HUES6 (cell line): Measurements from ENCODE around the gene USP22.

ENCODE experiments used
- H3K27ac ChIP-seq: 2 replicates; pipeline ENCODE4 v1.7.0; 2013; ENCODE audit warnings: low read depth, mild to moderate bottlenecking, low read length, inconsistent platforms
- H3K27me3 ChIP-seq: 2 replicates; pipeline ENCODE4 v1.6.1; 2013; ENCODE audit warnings: low read length; ENCODE audit not compliant: control insufficient read depth, insufficient read depth
- H3K36me3 ChIP-seq: 2 replicates; pipeline ENCODE4 v1.6.1; 2013; ENCODE audit warnings: low read length; ENCODE audit not compliant: control insufficient read depth, insufficient read depth
- H3K4me1 ChIP-seq: 2 replicates; pipeline ENCODE4 v1.6.1; 2013; ENCODE audit warnings: low read length; ENCODE audit not compliant: control insufficient read depth, insufficient read depth
- H3K4me3 ChIP-seq: 2 replicates; pipeline ENCODE4 v1.5.1; 2013; ENCODE audit warnings: low read depth, low read length
- H3K9ac ChIP-seq: one replicate; pipeline ENCODE4 v1.6.1; 2013; ENCODE audit warnings: mild to moderate bottlenecking, low read length
- H3K9me3 ChIP-seq: 2 replicates; pipeline ENCODE4 v1.6.1; 2013; ENCODE audit warnings: low read depth, low read length; ENCODE audit not compliant: control insufficient read depth, insufficient read depth

The USP22 gene

DNA sequence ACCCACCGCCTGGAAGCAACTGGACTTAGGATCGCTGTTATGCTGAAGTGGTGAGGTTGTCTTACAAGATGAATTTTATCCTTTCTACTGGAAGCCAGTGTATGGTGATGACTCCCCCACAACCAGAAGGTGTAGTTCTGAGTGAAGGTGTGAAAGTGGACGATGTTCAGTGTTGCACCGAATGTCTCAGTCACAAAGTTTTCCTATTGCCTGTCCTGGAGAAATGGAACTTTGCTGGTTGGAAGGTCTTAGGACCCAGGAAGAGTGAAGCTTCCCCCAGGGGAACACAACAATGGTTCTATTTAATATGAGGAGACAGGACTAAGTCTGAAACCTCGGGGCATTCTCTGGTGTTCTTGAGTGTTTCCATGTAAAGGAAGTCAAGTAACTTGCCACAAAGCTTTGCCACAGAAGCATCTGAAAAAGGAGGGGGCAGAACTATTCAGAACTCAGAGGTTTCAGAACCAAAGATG, 44.2 kb downstream of the USP22 start:
- no peak overlapping the region for H3K27ac ChIP-seq
- H3K36me3 ChIP-seq, result peaks cover 46% of the 10 kb centered on the region

GRCh38 chr17:20997711-20998570, 44.9 kb downstream of the USP22 start:
- Histone ChIP-seq H3K27me3 (no peaks in the 10 kb centered on the region), H3K9me3 (peaks cover 6% of the 10 kb centered on the region; the same call in 1 of the 2 replicates), H3K4me3 (no peak overlapping the region), H3K9ac (no peak overlapping the region), H3K4me1 (peaks cover 5% of the 10 kb centered on the region), H3K27ac (no peak overlapping the region), H3K36me3 (peaks cover 40% of the 10 kb centered on the region)

More for the DNA sequence above, 44.2 kb downstream of the USP22 start:
- no peaks in the 10 kb centered on the region for H3K27me3 ChIP-seq
- H3K4me1 ChIP-seq, result no peaks in the 10 kb centered on the region
- H3K9me3 ChIP-seq, result peaks cover 6% of the 10 kb centered on the region; the same call in 1 of the 2 replicates
- no peak overlapping the region for H3K9ac ChIP-seq
- H3K4me3 ChIP-seq, result no peak overlapping the region

DNA sequence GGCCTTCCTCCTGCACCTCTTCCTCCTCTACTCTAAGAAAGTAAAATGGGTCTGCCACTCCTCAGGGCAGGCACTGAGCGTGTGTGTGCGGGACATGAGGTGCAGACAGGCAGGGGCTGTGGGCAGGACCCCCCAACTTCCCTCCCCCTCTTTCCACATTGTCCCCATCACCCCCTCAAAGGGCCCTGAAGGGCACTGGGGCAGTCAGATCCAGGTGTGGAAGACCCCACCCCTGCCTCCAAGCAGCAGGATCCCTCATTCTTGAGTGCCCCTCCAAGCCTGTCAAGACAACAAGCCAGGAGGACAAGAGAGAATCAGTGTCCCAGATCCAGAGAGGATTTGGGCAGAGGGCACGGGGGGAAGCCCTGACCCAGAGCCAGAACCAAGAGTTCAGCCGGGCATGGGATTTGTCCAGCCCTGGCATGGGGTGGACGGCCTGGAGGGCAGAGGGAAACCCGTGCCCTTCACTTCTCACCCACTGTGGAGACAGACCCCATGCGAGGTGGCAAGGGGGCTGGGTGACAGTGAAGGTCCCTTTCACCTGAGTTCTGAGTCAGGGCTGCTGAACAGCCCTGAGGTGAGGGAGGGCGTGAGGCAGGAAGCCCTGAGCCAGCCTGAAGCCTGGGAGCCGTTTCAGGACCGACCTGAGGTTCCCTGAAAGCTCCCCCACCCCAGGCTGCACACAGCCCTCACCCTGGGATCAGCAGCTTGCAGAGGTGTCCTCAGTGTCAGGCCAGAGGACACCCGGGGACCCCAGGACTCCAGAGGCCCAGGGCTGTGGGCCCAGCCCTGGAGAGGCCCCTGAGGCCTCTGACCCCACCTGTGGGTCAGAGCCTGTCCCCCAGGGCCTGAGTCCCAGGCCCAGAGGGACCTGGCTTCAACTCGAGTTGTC, 45.8 kb downstream of the USP22 start:
- Histone ChIP-seq H3K4me1 (peaks cover 5% of the 10 kb centered on the region), H3K27me3 (no peaks in the 10 kb centered on the region), H3K27ac (no peak overlapping the region), H3K36me3 (peaks cover 30% of the 10 kb centered on the region), H3K4me3 (no peak overlapping the region), H3K9ac (no peak overlapping the region), H3K9me3 (peaks cover 6% of the 10 kb centered on the region; the same call in 1 of the 2 replicates)

DNA sequence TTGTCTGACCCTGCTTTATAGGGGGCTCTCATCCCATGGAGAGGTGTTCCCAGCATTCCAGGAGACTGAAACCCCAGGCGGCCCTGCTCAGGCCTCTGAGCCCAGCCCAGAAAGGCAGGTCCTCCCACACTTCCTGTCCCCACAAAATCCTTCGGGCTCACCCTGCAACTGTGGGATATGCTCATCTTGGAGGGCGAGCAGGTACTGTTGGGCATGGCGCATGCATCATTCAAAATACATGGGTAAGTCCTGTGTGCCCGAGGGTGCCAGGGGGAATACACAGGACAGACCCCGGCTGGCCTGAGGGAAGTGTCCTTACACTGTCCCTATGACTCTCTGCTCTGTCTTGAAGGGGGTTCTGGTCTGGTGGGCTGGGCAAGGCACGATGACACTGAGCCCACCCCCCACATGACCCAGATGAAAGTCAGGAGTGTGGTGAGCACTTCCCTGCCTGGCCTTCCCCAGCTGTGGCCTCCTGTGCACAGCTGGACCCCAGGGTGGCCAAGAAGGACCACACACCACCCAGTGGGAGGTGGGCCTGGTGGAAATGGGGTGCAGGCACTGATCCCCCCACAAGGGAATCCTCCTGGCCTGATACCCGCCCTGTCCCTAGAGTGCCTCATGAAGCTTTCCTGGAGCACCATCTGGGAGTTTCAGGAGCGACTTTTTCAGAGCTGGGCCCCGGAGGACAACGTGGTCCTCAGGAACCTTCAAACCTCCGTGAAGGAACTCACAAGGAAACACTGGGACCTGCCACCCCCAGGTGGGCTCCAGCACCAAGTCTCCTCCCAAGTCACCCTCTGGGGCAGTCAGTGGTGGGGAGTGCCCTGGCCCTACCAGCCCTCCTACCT, 46.7 kb downstream of the USP22 start:
- H3K4me3 ChIP-seq, result no peak overlapping the region
- H3K36me3 ChIP-seq, result peaks cover 21% of the 10 kb centered on the region
- no peaks in the 10 kb centered on the region for H3K27me3 ChIP-seq
- no peak overlapping the region for H3K27ac ChIP-seq
- H3K4me1 ChIP-seq, result peaks cover 5% of the 10 kb centered on the region
- peaks cover 6% of the 10 kb centered on the region; the same call in 1 of the 2 replicates for H3K9me3 ChIP-seq
- H3K9ac ChIP-seq, result no peak overlapping the region

GRCh38 chr17:20995164-20995872, 47.5 kb downstream of the USP22 start:
- H3K4me3 ChIP-seq, result no peak overlapping the region

DNA sequence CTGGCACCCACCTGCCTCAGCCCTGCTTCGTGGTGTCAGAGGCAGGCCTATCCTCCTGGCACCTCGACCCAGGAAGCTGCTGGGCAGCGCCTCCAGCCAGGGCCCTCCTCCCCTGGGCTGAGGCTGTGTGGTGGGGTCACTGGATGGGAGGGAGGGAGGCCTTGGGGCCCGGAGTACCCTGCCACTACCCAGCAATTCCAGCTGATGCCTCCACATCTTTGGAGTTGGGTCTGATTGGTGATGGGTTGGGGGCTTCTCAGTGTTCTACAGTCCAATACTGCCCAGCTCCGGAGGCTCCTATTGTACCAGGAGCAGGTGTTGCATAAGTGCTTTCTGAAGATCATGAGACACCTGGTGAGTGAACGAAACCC, 48.0 kb downstream of the USP22 start:
- Histone ChIP-seq H3K36me3 (peaks cover 9% of the 10 kb centered on the region), H3K27ac (no peak overlapping the region), H3K4me1 (peaks cover 5% of the 10 kb centered on the region), H3K9ac (no peak overlapping the region), H3K27me3 (no peaks in the 10 kb centered on the region), H3K9me3 (peaks cover 6% of the 10 kb centered on the region; the same call in 1 of the 2 replicates), H3K4me3 (no peak overlapping the region)

More at GRCh38 chr17:20995164-20995872, 47.5 kb downstream of the USP22 start:
- Histone ChIP-seq H3K27ac (no peak overlapping the region), H3K9ac (no peak overlapping the region), H3K36me3 (peaks cover 14% of the 10 kb centered on the region), H3K9me3 (peaks cover 6% of the 10 kb centered on the region; the same call in 1 of the 2 replicates), H3K4me1 (peaks cover 5% of the 10 kb centered on the region), H3K27me3 (no peaks in the 10 kb centered on the region)

DNA sequence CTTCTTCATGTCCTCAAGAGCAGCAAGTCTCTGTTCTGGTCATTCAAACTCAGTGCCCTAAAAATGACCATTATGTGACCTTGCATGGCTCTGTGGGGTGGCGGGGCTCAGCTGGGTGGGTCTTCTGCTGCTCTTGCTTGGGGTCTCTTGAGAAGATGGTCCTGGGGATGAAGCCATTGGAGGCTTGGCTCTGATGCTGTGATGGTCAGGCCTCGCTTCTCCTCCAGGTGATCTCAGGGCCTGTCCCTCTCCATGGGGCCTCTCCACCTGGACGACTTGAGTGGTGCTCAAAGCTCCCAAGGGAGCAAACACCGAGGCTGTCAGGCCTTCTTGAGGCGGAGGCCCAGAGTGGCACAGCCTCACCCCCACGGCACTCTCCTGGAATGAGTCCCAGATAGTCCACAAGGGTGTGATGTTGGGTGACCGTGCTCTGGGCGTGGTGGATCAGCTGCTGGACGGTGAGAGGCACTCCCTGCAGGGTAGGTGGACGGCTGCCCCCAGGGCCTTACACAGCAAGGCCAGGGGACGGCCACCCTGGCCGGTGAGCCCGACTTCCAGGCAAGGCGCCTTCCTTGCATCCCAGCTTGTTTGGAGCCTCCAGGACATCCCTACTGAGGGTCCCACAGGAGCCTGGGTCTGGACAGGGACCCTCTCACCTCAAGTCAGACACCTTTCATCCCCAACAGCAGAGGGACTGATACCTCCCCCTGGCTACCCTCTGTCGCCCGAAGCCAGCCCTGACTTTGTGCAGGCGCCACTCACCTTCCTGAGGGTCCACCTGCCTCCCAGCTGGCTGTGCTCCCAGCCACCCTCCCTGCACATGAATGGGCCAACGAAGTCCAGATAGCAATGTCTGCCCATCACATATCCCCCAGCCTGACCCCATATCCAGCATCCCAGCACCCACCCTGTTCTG, 48.7 kb downstream of the USP22 start:
- Histone ChIP-seq H3K27me3 (no peaks in the 10 kb centered on the region), H3K4me3 (no peak overlapping the region), H3K27ac (no peak overlapping the region), H3K9me3 (peaks cover 6% of the 10 kb centered on the region; the same call in 1 of the 2 replicates), H3K9ac (no peak overlapping the region), H3K36me3 (peaks cover 2% of the 10 kb centered on the region; the same call in 1 of the 2 replicates), H3K4me1 (peaks cover 5% of the 10 kb centered on the region)

GRCh38 chr17:20992987-20993862, 49.6 kb downstream of the USP22 start:
- Histone ChIP-seq H3K4me3 (peak overlapping the region; percentile 1; the same call in 1 of the 2 replicates), H3K27ac (no peak overlapping the region), H3K36me3 (no peaks in the 10 kb centered on the region), H3K27me3 (no peaks in the 10 kb centered on the region), H3K9ac (peak overlapping the region; percentile 34), H3K4me1 (peaks cover 5% of the 10 kb centered on the region), H3K9me3 (peaks cover 6% of the 10 kb centered on the region; the same call in 1 of the 2 replicates)
